Activated naive CD4-positive, alpha-beta T cell treated with anti-CD3 and anti-CD28 coated beads, Interleukin-2, amount 50 U/mL, for 72 hours (primary cell): ENCODE data around the gene DHX29. TPM values are rescaled to one million over a fixed set of nuclear protein-coding genes. Genes with fewer than 3 reads are reported as not detected.
"Not testable (repeated sequence)": the region's sequence is repeated elsewhere in the genome, so short reads cannot be mapped to it uniquely, and the experiment has no call there.

Experiments
- ATAC-seq, 2 donors: fragments of 150-1000 bp; cut with Tn5 transposase; 2 replicates each; pipeline ENCODE4 v1.10.0; 2021; ENCODE audit warnings: mild to moderate bottlenecking in 2 of 2, moderate library complexity in 2 of 2
- DNase-seq, 2 donors: peaks; one replicate each; pipeline ENCODE4 v3.0.0; 2021 to 2022; ENCODE audit warnings: low spot score in 2 of 2
- H3K27ac Mint-ChIP-seq, 2 donors: one replicate each; pipeline ENCODE4 v1.8.0; 2022; ENCODE audit warnings: mild to moderate bottlenecking in 2 of 2, mixed read lengths in 2 of 2
- H3K36me3 Mint-ChIP-seq, 2 donors: one replicate each; pipeline ENCODE4 v1.8.0; 2022; ENCODE audit warnings: mixed read lengths in 2 of 2
- H3K9me3 Mint-ChIP-seq, 2 donors: one replicate each; pipeline ENCODE4 v1.8.0; 2022; ENCODE audit warnings: mixed read lengths in 2 of 2
- total RNA-seq, 2 donors: library from RNA; stranded (reverse); gene quantifications; one replicate each; pipeline ENCODE4 v1.2.3, GENCODE V29; 2022

The DHX29 gene
- total RNA-seq, 2 donors from 2014 or later, result 10.2 to 10.8 TPM

DNA sequence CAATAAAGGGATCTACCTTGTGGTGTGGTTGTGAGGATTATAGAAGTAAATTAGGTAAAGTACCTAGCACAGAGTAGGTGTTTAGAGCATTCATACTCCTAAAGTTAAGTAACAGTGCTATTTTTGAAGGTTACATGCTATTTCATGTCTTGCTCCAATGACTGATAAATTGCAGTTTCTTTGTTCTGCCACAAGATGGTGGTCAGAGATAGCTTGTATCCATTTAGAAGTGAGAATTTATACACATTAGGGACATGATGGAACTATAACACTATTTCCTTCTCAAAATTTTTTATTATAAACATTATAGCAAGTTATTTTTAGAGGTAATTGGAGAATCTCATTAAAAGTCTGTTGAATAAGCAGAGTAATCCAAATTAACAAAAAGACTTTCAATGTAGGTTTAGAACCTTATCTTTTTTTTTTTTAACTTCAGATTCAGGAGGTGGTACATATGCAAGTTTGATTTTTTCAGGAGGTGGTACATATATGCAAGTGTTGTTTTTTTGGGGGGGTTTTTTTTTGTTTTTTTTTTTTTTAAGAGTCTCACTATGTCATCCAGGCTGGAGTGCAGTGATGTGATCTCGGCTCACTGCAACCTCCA, 17.4 kb upstream of the DHX29 start:
- ATAC-seq (peak; percentile 52 to 62), DNase-seq (no peak)
- H3K36me3 Mint-ChIP-seq, result peaks cover 0 to 20% of the 10 kb centered on the region in 2 donors
- H3K27ac Mint-ChIP-seq, result peak overlapping the region in 1 of 2 donors; percentile 6
- no peaks in the 10 kb centered on the region for H3K9me3 Mint-ChIP-seq

DNA sequence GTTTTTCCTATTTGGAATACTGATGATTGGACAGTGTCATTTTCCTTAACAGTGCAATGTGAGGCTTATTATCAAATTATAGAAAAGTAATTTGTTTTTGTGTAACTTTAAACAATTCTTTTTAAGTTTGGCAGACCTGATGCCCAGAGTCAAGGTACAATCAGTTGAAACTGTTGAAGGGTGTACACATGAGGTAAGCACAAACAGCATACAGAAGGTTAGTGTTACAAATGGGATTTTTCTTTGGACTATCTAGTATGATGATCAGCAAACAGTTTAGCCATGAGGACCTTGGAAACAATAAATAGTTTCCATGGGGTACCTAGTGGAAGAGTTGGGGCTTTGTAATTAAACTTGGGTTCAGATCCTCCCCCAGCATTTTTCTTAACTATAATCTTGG, 16.5 kb upstream of the DHX29 start:
- ATAC-seq (no peak), DNase-seq (no peak)
- Mint-ChIP-seq H3K9me3 (no peaks in the 10 kb centered on the region), H3K27ac (no peak overlapping the region), H3K36me3 (peaks cover 0 to 17% of the 10 kb centered on the region in 2 donors)

- Mint-ChIP-seq H3K9me3 (peaks cover 0 to 20% of the 10 kb centered on the region in 2 donors), H3K27ac (no peak overlapping the region), H3K36me3 (peaks cover 9 to 29% of the 10 kb centered on the region in 2 donors)
- DNase-seq (no peak), ATAC-seq (no peak)
Measured at GRCh38 chr5:55320571-55320970, 13.1 kb upstream of the DHX29 start.

- no peak for ATAC-seq
- DNase-seq, result no peak
- H3K36me3 Mint-ChIP-seq, result peaks cover 9 to 30% of the 10 kb centered on the region in 2 donors
- H3K9me3 Mint-ChIP-seq, result peaks cover 0 to 20% of the 10 kb centered on the region in 2 donors
- no peak overlapping the region for H3K27ac Mint-ChIP-seq
Measured at GRCh38 chr5:55319491-55319890, 12.0 kb upstream of the DHX29 start.

GRCh38 chr5:55318237-55318636, 10.7 kb upstream of the DHX29 start:
- Mint-ChIP-seq H3K36me3 (peaks cover 9 to 41% of the 10 kb centered on the region in 2 donors), H3K9me3 (peaks cover 0 to 24% of the 10 kb centered on the region in 2 donors)
- not testable (repeated sequence) for ATAC-seq, H3K27ac Mint-ChIP-seq, DNase-seq

DNA sequence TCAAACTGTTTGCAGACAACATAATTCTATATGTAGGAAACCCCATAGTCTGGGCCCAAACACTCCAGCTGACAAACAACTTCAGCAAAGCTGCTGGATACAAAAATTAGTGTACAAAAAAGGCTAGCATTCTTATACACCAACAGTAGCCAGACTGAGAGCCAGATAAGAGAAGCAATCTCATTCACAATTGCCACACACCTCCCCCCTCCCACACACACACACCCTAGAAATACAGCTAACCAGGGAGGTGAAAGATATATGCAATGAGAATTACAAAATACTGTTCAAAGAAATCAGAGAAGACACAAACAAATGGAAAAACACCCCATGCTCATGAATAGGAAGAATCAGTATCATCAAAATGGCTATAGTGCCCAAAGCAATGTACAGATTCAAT, 9.3 kb upstream of the DHX29 start:
- DNase-seq, result no peak
- Mint-ChIP-seq H3K27ac (no peak overlapping the region), H3K36me3 (peaks cover 9 to 43% of the 10 kb centered on the region in 2 donors), H3K9me3 (peaks cover 0 to 24% of the 10 kb centered on the region in 2 donors)
- ATAC-seq, result no peak

DNA sequence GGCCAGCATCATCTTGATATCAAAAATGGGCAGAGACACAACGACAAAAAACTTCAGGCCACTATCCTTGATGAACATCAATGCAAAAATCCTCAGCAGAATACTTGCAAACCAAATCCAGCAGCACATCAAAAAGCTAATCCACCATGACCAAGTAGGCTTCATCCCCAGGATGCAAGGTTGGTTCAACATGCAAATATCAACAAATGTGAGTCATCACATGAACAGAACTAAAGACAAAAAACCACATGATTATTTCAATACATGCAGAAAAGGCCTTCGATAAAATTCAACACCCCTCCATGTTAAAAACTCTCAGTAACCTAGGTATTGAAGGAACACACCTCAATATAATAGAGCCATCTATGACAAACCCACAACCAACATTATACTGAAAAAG, 8.8 kb upstream of the DHX29 start:
- Mint-ChIP-seq H3K27ac (no peak overlapping the region), H3K9me3 (peaks cover 0 to 24% of the 10 kb centered on the region in 2 donors), H3K36me3 (peaks cover 9 to 49% of the 10 kb centered on the region in 2 donors)
- DNase-seq (no peak), ATAC-seq (no peak)

DNA sequence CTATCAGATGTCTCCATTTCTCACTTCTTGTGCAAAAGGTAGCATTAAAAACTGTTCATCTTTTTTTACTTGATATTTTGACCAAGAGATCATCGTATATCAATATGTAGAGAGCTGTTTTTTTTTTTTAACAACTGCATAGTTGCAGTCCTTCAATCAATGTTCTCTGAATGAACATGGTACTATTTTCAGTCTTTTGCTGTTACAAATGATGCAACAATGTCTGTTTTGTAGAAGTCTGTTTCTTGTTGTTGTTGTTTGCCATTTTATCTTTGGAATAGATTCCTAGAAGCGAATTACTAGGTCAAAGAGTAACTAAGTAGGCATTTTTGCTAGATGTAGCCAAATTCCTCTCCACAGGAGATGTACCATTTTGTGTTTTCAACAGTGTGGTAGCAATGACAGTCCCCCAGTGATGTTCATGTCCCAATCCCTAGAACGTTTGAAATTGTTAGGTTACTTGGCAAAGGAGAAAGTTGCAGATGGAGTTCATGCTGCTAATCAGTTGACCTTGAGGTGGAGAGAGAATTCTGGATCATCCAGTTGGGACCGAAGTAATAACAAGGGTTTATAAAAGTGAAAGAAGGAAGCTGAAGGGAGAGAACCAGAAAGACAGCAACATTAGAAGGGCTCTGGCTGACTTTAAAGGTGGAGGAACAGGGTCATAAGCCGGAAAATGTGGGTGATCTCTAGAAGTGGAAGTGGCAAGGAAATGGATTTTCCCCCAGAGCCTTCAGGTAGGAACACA, 6.5 kb upstream of the DHX29 start:
- Mint-ChIP-seq H3K36me3 (peaks cover 9 to 52% of the 10 kb centered on the region in 2 donors), H3K9me3 (peaks cover 0 to 24% of the 10 kb centered on the region in 2 donors), H3K27ac (peak overlapping the region in 1 of 2 donors; percentile 60)
- ATAC-seq, result no peak
- DNase-seq, result no peak

- ATAC-seq, result peak in 1 of 2 donors; percentile 13
- H3K36me3 Mint-ChIP-seq, result peaks cover 0 to 18% of the 10 kb centered on the region in 2 donors
- peak in 1 of 2 donors; percentile 12 for DNase-seq
- H3K27ac Mint-ChIP-seq, result no peak overlapping the region
- H3K9me3 Mint-ChIP-seq, result no peaks in the 10 kb centered on the region
Measured at GRCh38 chr5:55308254-55308836, 851 bp upstream of the DHX29 start.

GRCh38 chr5:55306641-55307382, 682 bp downstream of the DHX29 start:
- ATAC-seq, result peak in 1 of 2 donors; percentile 19
- H3K9me3 Mint-ChIP-seq, result no peaks in the 10 kb centered on the region

DNA sequence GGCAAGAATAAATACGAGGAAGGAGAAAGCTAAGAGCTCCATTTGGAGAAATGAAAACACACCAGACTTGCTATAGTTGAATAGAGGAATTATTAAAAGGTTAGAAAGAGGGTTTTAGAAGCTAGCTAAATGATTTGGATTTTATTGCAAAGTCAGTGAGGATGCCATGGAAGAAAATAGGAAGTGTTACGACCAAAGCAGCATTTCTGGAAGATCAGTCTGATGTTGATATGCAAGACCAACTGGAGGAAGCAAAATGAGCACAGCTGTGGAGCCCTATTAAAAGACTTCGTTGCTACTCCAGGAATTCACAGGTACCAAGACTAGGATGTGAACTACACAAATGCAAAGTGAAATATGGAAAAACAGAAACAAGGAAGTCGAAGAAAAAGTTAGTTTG, 2.1 kb downstream of the DHX29 start:
- Mint-ChIP-seq H3K27ac (no peak overlapping the region), H3K9me3 (no peaks in the 10 kb centered on the region), H3K36me3 (peaks cover 0 to 26% of the 10 kb centered on the region in 2 donors)
- DNase-seq, result no peak
- no peak for ATAC-seq

More at GRCh38 chr5:55306641-55307382, 682 bp downstream of the DHX29 start:
- Mint-ChIP-seq H3K36me3 (peaks cover 0 to 30% of the 10 kb centered on the region in 2 donors), H3K27ac (no peak overlapping the region)
- no peak for DNase-seq

- Mint-ChIP-seq H3K9me3 (no peaks in the 10 kb centered on the region), H3K36me3 (peaks cover 0 to 26% of the 10 kb centered on the region in 2 donors), H3K27ac (no peak overlapping the region)
- ATAC-seq (no peak), DNase-seq (no peak)
Measured at GRCh38 chr5:55304584-55304983, 2.9 kb downstream of the DHX29 start.

DNA sequence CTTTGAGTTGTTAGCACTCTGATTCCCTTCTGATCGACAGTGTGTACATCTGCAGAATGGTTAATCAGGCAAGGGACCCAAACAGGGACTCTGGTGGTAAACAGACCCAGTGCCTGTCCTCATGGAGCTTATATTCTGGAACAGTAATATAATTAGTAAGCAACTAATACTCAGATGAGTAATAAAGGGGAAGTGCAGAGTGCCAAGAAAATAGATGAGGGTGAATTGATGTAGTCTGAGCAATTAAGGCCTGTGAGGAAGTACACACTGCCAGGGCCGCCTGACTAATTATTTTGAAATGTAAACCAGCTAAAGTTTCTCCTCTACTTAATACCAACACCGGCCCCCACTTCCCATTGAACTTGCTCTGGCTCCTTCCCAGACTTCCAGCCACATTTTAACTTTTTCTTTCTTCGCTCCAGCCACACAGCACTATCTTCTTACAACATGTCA, 4.2 kb downstream of the DHX29 start:
- Mint-ChIP-seq H3K9me3 (no peaks in the 10 kb centered on the region), H3K27ac (no peak overlapping the region), H3K36me3 (peaks cover 0 to 26% of the 10 kb centered on the region in 2 donors)
- DNase-seq (no peak), ATAC-seq (no peak)

GRCh38 chr5:55300890-55301289, 6.6 kb downstream of the DHX29 start:
- no peak for DNase-seq
- H3K27ac Mint-ChIP-seq, result no peak overlapping the region
- ATAC-seq, result no peak
- peaks cover 0 to 26% of the 10 kb centered on the region in 2 donors for H3K36me3 Mint-ChIP-seq
- no peaks in the 10 kb centered on the region for H3K9me3 Mint-ChIP-seq

DNA sequence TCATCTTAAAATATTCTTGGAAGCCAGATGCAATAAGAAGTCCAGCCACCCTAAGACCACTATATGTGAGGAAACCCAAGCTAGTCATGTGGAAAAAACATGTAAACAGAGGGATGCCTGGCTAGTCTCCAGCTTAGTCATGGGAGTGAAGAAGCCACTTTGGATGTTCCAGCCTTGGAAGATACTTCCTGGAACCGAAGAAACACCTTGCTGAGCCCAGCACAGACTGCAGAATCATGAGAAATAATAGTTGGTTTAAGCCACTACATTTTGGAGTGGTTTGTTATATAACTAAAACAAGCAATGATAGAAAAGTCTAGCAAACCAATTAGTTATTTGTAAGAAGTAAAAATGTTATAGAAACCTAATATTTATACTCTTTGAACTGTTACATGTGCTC, 12.6 kb downstream of the DHX29 start:
- Mint-ChIP-seq H3K36me3 (peaks cover 15 to 18% of the 10 kb centered on the region in 2 donors), H3K9me3 (no peaks in the 10 kb centered on the region), H3K27ac (no peak overlapping the region)
- ATAC-seq, result no peak
- no peak for DNase-seq

- H3K36me3 Mint-ChIP-seq, result peaks cover 15 to 18% of the 10 kb centered on the region in 2 donors
- no peaks in the 10 kb centered on the region for H3K9me3 Mint-ChIP-seq
- ATAC-seq, result no peak
- DNase-seq, result no peak
- no peak overlapping the region for H3K27ac Mint-ChIP-seq
Measured at GRCh38 chr5:55290991-55291390, 16.5 kb downstream of the DHX29 start.

- no peak for ATAC-seq
- Mint-ChIP-seq H3K36me3 (peaks cover 9 to 13% of the 10 kb centered on the region in 2 donors), H3K9me3 (no peaks in the 10 kb centered on the region), H3K27ac (no peak overlapping the region)
- DNase-seq, result no peak
Measured at GRCh38 chr5:55289808-55290207, 17.7 kb downstream of the DHX29 start.
